Breast epithelium (tissue), 4 donors: Measurements from ENCODE around the gene FXYD7. TPM values are rescaled to one million over a fixed set of nuclear protein-coding genes. Genes with fewer than 3 reads are reported as not detected.

ENCODE experiments used
- DNase-seq, 2 donors: peaks; one replicate each; pipeline ENCODE4 v3.0.0-alpha.2; 2019; ENCODE audit warnings: low spot score in 2 of 2
- H3K27ac ChIP-seq, 2 donors: fragments of 200-600 bp; sonication (generic) in 1 of 2; one replicate each; pipeline ENCODE4 v1.5.1; 2016 to 2019; ENCODE audit warnings: mild to moderate bottlenecking in 1 of 2
- H3K27me3 ChIP-seq, 2 donors: fragments of 200-600 bp; sonication (generic) in 1 of 2; one replicate each; pipeline versions ENCODE4 v1.5.1 to v1.6.0; 2017 to 2019; ENCODE audit warnings: control low read depth in 1 of 2, mild to moderate bottlenecking in 1 of 2
- H3K36me3 ChIP-seq: fragments of 200-600 bp; one replicate; pipeline ENCODE4 v1.5.1; 2019
- H3K4me1 ChIP-seq, 2 donors: fragments of 200-600 bp; sonication (generic); one replicate each; pipeline ENCODE4 v1.5.1; 2016 to 2019; ENCODE audit warnings: control low read depth in 1 of 2
- H3K4me3 ChIP-seq, 3 donors: fragments of 200-600 bp; sonication (generic); 1 replicate in 2 of 3; 2 replicates in 1 of 3; pipeline ENCODE4 v1.5.1; 2016 to 2019; ENCODE audit warnings: mild to moderate bottlenecking in 3 of 3, moderate library complexity in 2 of 3
- H3K9me3 ChIP-seq, 2 donors: fragments of 200-600 bp; sonication (generic) in 1 of 2; one replicate each; pipeline ENCODE4 v1.5.1; 2016 to 2019; ENCODE audit warnings: control low read depth in 1 of 2
- POLR2A ChIP-seq: fragments of 450-650 bp; IDR thresholded peaks from one replicate; pipeline ENCODE4 v1.6.1; 2016; ENCODE audit warnings: antibody characterized with exemption, mild to moderate bottlenecking, moderate library complexity
- POLR2AphosphoS5 ChIP-seq, 3 donors: sonication (generic); formaldehyde crosslinking; IDR thresholded peaks; one replicate each; pipeline ENCODE4 v1.6.1; 2017; ENCODE audit warnings: antibody characterized with exemption in 3 of 3
- intact Hi-C: fragments of 100-400 bp; cut with DNase I; formaldehyde crosslinking; loops from one replicate; pipeline ENCODE4 v1.15.1; 2023; ENCODE audit warnings: low total_unique reads
- total RNA-seq, 3 donors: library from RNA; depleted of rRNA; stranded (reverse); fragments of >200 nt; gene quantifications; one replicate each; pipeline ENCODE4 v1.1.0, GENCODE V29; 2016
- TF ChIP-seq, protein P1 (sequence below), 3 donors: fragments of 450-650 bp; IDR thresholded peaks; one replicate each; pipeline ENCODE4 v1.5.1; 2016 to 2017; ENCODE audit warnings: antibody characterized with exemption in 3 of 3, mild to moderate bottlenecking in 3 of 3, moderate library complexity in 3 of 3

FXYD7 gene, protein sequence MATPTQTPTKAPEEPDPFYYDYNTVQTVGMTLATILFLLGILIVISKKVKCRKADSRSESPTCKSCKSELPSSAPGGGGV
- total RNA-seq: not detected

DNA sequence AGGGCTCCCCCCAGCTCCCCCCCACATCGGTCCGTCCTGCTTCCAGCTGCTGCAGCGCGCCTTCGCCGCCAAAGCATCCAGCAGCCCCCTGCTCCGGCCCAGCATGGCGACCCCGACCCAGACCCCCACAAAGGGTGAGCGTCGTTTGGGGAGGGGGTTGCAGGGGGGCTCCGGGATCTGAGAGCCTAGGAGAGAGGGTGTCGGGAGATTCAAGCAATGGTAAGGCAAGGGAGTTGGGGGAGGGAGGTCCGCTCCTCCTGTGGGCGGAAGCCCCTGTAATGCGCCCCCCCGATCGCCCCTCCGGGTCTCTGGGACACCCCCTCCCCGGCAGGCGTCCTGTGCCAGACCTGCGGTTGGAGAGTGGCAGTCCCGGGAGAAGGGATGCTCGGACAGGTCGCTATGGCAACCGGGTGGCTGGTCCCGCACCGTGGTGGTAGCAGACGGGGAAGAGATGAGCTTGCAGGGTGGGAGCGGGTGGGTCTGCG, at the start of gene FXYD7:
FXYD7 (plus strand) TSS at position 25 of the 485 bp plus-strand sequence; CDS start at position 104, 79 bp downstream.
- no peak for TF ChIP-seq POLR2A
- TF ChIP-seq, protein P1, sequence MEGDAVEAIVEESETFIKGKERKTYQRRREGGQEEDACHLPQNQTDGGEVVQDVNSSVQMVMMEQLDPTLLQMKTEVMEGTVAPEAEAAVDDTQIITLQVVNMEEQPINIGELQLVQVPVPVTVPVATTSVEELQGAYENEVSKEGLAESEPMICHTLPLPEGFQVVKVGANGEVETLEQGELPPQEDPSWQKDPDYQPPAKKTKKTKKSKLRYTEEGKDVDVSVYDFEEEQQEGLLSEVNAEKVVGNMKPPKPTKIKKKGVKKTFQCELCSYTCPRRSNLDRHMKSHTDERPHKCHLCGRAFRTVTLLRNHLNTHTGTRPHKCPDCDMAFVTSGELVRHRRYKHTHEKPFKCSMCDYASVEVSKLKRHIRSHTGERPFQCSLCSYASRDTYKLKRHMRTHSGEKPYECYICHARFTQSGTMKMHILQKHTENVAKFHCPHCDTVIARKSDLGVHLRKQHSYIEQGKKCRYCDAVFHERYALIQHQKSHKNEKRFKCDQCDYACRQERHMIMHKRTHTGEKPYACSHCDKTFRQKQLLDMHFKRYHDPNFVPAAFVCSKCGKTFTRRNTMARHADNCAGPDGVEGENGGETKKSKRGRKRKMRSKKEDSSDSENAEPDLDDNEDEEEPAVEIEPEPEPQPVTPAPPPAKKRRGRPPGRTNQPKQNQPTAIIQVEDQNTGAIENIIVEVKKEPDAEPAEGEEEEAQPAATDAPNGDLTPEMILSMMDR (IDR thresholded peaks at IDR 0.05): no peak
- TF ChIP-seq POLR2AphosphoS5 (IDR thresholded peaks at IDR 0.05): no peak
- Histone ChIP-seq H3K4me3 (peak within 1 kb of the TSS in 2 of 3 donors; percentile 30 to 53), H3K4me1 (peaks cover 0 to 5% of the 10 kb centered on the region in 2 donors)

DNA sequence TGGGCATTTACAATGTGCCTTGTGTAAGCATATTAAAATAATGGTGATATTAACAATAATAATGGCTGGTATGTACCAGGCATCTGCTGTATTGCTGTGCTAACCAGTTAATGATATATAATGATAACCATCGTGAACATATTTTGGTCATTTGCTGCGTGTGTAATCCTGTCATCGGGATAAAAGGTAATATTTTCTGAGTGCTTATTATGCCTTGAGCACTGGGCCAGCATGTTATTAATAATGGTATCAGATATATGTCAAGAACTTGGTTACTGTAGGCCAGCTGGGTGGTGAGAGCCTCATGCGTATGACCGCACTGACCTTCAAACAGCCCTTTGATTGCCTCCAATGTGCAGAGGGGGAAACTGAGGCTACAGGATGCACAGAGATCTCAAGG, 49.6 kb upstream of the FXYD7 start:
- H3K4me1 ChIP-seq: no peaks in the 10 kb centered on the region
- H3K27me3 ChIP-seq: no peaks in the 10 kb centered on the region
- no peak for DNase-seq
- H3K9me3 ChIP-seq: no peaks in the 10 kb centered on the region
- TF ChIP-seq, protein P1 (IDR thresholded peaks at IDR 0.05): no peak
- no peak for TF ChIP-seq POLR2AphosphoS5 (IDR thresholded peaks at IDR 0.05)
- no peak for TF ChIP-seq POLR2A
- H3K36me3 ChIP-seq: no peaks in the 10 kb centered on the region
- no peak overlapping the region for H3K4me3 ChIP-seq
- no peak overlapping the region for H3K27ac ChIP-seq
- intact Hi-C loops: no loop called here

More for the DNA sequence above, at the start of gene FXYD7:
- Histone ChIP-seq H3K9me3 (no peaks in the 10 kb centered on the region), H3K27ac (peak within 1 kb of the TSS in 1 of 2 donors; percentile 20), H3K36me3 (no peaks in the 10 kb centered on the region), H3K27me3 (peaks cover 0 to 19% of the 10 kb centered on the region in 2 donors)
- DNase-seq: no peak
- intact Hi-C loops: no loop called here

DNA sequence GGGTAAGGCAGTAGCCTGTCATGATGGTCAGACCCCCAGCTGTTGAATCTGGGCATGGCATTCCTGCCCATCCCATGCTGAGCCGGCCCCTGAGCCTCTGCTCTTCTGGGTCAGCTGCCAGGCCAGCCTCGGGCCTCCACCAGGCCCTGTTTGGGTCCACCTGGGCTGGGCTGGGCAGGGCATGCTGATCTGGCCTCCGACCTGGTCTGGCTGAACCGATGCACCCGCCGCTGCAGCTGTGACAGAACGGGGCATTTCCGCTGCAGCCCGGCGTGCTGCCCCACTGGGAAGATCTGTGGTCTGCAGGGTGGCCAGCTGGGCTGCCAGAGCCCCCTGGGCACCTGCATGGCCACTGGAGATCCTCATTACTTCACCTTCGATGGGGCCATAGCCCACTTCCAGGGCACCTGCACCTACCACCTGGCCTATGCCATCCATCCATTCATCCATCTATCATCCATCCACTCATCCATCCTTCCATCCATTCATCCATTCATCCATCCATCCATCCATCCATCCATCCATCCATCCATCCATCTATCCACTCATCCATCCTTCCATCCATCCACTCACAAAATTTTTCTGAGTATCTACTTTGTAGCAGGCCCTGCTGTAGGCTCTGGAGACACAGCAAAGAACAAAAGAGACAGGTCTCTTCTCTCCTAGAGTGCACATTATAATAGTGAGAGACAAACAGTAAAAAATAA, 49.0 kb upstream of the FXYD7 start:
- no peak overlapping the region for H3K4me3 ChIP-seq
- no peaks in the 10 kb centered on the region for H3K27me3 ChIP-seq
- intact Hi-C loops: no loop called here
- DNase-seq: no peak
- H3K27ac ChIP-seq: no peak overlapping the region
- TF ChIP-seq POLR2AphosphoS5 (IDR thresholded peaks at IDR 0.05): no peak
- no peak for TF ChIP-seq POLR2A
- TF ChIP-seq, protein P1 (IDR thresholded peaks at IDR 0.05): no peak
- no peaks in the 10 kb centered on the region for H3K36me3 ChIP-seq
- no peaks in the 10 kb centered on the region for H3K9me3 ChIP-seq
- no peaks in the 10 kb centered on the region for H3K4me1 ChIP-seq

DNA sequence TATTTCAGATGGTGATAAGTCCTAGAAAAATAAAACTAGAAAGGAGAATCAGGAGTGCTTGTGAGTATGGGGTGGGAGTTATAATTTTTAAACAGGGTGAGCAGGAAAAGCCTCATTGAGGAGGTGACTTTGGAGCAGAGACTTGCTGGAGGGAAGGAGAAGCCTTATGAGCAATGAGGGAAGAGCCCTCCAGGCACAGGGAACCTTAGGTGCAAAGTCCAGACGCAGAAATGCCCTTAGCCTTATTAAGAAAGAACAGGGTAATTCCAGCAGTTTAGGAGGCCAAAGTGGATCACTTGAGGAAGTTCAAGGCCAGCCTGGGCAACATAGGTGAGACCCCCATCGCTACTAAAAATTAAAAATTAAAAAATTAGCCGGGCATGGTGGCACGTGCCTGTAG, 48.4 kb upstream of the FXYD7 start:
- TF ChIP-seq POLR2AphosphoS5 (IDR thresholded peaks at IDR 0.05) (no peak), POLR2A (no peak)
- TF ChIP-seq, protein P1 (IDR thresholded peaks at IDR 0.05): no peak
- no peak overlapping the region for H3K27ac ChIP-seq
- DNase-seq: no peak
- no peaks in the 10 kb centered on the region for H3K36me3 ChIP-seq
- H3K27me3 ChIP-seq: no peaks in the 10 kb centered on the region
- intact Hi-C loops: no loop called here
- no peak overlapping the region for H3K4me3 ChIP-seq
- no peaks in the 10 kb centered on the region for H3K4me1 ChIP-seq
- no peaks in the 10 kb centered on the region for H3K9me3 ChIP-seq

DNA sequence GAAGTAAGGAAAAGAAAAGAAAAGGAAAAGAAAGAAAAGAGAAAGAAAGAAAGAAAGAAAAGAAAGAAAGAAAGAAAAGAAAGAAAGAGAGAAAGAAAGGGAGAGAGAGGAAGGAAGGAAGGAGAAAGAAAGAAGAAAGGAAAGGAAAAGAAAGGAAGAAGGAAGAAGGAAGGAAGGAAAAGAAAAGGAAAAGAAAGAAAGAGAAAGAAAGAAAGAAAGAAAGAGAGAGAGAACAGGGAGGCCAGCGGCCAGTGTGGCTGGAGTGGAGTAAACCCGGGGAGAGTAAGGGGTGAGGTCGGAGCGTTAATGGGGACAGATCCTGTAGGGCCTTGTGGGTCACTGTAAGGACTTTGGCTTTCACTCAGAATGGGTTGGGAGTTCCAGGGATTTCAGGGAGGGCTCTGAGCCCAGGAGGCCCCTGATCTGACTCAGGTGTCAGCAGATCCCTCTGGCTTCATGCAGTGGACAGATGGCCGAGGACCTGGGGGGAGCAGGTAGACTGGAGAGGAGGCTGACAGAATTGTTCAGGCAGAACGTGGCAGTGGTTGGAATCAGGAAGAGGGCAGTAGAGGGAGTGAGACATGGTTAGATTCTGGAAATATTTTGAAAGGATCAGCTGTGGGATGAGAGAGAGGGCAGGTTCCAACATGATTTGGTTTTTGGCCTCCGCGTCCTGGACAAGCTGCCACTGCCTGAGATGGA, 47.2 kb upstream of the FXYD7 start:
- no peak for TF ChIP-seq POLR2AphosphoS5 (IDR thresholded peaks at IDR 0.05)
- no peak for TF ChIP-seq POLR2A
- TF ChIP-seq, protein P1 (IDR thresholded peaks at IDR 0.05): no peak
- peak in 1 of 2 donors; percentile 66 for DNase-seq
- no peaks in the 10 kb centered on the region for H3K9me3 ChIP-seq
- intact Hi-C loops: no loop called here
- H3K27ac ChIP-seq: peak overlapping the region; percentile 66 to 82
- H3K4me1 ChIP-seq: no peaks in the 10 kb centered on the region
- H3K27me3 ChIP-seq: no peaks in the 10 kb centered on the region
- no peaks in the 10 kb centered on the region for H3K36me3 ChIP-seq
- no peak overlapping the region for H3K4me3 ChIP-seq
